ENCODE measurements around the gene EHD4.

The EHD4 gene

DNA sequence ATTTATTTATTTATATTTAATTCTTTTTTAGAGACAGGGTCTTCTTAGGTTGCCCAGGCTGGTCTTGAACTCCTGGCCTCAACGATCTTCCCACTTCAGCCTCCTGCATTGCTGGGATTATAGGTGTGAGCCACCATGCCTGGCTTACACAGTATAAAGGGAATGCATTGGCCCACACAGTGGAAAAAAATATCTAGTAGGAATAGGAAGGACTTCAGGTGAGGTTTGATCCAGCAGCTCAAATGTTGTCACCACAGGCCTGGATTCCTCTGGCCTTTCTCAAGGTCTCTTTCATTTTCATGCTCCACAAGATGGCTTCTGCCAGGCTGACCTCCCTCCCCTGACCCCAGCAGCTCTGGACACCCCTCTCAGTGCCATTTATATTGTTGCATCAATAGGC, 76.4 kb downstream of the EHD4 start:
- DNase-seq (ENCODE audit: low read depth) = no peak

DNA sequence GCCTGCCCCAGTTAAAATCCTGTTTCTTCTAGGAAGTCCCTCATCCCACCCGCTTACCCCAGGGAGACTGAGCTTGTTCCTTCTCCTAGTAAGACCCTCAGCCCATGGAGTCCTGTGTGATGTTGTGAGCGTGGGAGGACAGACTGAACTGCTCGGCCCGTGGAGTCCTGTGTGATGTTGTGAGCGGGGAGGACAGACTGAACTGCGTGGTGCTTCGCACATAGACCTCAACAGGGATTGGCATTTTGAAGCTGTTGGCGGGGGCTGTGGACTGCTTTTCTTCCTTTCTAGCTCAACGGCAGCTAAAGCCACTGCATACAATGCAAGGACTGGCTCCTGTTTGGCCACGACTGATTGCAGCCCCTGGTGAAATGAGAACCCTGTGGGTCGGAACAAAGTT, 76.9 kb downstream of the EHD4 start:
- no peak for DNase-seq (ENCODE audit: low read depth)

DNA sequence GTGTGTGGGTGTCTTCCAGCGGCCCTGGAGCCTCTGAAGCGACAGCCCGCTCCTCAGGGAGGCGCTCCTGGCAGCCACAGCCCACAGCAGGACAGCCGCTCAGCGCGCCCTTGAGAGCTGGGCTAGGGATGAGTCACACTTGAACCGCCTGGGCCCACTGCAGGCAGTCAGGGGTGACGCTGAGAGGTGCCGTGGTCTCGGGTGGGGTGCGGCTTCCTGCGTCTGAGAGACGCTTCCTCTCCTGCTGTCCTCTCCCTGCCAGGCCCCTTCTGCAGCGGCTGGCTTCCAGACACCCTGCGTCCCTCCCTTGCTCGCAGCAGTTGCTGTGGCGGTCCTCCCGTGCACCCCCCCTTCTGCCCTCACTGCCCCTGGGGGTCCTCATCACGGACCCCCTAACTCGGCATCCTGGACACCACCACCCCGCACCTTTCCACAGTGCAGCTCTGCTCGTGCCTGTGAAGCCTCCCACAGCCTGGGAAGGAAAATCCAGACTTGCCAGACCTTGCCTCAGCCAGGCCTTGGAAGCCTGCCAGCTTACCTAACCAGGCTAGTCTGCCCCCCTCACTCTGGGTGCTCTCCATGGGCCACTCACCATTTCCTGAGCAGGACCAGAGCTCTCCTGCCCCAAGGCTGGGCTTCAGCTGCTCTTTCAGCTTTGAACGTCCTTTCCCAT, 77.4 kb downstream of the EHD4 start:
- DNase-seq (ENCODE audit: low read depth) = peak; percentile 89

DNA sequence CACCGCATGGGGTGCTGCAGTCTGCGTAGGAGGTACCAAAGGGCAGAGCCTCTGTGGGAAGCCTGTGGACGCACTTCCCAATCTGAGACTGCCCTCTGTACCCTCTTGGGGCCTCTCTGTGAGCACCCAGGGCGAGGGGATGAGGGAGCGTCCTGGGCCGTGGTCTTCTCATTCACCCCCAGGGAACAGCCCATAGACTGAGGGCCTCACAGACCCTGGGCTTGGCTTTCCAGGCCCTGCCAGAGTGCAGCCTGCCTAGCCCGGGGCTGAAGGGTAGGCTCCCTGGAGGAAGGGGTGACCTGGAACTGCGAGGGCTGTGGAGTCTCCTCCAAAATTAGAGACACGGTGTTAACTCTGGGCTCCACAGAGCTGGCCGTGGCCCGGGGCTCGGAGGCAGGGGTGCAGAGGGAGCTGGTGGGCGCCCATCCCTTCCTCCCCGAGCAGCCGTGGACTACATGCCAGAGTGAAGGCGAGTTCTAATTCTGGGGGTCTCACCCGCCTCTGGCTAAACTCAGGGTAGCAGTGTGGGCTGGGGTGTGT, 78.0 kb downstream of the EHD4 start:
- DNase-seq (ENCODE audit: low read depth) = no peak

DNA sequence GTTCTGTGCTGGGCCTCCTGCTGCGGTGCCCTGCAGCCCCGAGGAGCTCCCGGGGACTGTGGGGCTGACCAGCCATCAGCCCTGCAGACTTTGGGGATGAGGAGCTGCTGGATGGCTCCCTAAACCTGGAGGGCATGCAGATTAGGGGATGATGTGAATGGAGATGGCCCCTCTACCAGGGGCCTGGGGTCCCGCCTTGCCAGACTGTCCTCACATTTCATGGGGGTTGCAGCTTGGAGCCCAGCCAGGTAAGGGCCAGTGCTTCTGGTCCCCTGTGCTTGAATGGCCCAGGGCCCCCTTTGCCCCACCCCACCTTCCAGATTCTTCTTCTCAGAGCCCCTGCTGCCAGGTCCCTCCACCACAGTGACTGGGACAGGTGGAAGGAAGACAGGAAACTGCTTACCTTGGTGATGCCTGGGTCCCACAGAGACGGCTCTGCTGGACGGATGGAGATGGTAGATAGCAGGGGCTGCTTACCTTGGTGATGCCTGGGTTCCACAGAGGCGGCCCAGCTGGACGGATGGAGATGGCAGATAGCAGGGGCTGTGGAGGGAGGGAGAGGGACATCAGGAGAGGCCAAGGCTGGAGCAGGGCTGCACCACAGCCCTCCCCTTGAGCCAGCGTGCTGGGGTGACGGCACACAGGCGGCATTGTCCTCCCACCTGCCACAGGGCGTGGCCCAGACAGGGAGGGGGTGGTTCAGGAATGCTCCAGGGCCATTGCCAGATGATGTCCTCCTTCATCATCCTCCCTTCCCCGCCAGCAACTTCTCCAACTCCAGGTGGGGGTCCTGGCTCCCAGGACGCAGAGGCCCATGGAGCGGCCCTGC, 78.7 kb downstream of the EHD4 start, which contains the start of gene SPTBN5:
Gene SPTBN5 (minus strand): TSS at position 632 of the 829 bp plus-strand sequence. CDS start 556 bp downstream, at position 76.
- DNase-seq (ENCODE audit: low read depth) = no peak

DNA sequence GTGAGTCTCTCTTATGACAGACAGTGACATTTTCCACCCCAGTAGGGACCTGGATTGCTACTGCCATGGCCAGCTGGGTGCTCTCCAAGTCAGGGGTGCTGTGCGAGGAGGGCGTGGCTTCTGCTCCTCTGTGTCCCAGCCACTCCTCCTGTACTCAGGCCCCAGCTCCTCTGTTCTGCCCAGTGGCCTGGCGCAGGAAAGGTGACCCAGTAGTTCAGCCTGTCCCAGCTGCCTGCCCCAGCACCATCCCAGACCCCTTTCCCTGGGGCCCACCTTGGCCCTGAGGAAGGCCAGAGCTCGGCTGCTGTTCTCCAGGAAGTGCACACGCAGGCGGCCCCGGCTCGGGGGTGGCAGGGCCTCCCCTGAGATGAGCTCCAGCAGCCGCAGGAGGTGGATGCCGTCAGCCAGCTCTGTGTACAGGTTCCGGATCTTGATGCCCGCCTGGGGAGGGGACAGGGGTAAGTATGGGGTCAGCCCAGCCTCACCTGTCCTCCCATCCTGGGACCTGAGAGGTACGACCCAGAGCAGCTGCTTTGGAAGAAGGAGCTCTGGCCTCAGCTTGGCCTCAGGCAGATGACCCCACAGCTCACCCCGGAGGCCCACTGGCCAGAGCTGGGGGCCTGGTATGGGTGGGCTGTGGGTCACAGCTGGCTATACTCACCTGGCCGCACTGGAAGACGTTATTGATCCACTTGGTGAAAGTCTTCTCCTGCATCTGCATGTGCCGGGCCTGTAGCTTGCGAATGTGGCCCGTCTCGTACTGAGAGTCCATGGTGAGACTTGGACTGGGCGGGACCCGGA, 79.5 kb downstream of the EHD4 start:
- peak; percentile 18 for DNase-seq (ENCODE audit: low read depth)

DNA sequence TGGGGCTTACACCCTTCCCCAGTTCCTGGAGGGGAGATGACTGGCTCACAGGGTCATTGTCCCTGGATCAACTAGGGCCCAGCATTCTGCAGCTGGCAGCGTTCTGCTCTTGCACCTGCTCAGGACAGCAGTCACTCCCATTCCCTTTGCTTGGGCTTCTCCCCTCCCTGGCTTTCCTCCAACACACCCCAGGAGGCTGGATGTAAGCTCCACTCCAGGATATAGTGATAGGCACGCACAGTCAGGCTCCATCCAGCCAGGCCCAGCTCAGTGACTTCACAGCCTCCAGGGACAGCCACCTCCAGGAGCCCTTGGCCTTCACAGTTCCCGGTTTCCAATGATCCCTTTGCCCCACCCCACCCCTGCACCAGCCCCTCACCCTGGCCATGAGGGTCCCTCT, 80.4 kb downstream of the EHD4 start:
- DNase-seq (ENCODE audit: low read depth) = no peak

DNA sequence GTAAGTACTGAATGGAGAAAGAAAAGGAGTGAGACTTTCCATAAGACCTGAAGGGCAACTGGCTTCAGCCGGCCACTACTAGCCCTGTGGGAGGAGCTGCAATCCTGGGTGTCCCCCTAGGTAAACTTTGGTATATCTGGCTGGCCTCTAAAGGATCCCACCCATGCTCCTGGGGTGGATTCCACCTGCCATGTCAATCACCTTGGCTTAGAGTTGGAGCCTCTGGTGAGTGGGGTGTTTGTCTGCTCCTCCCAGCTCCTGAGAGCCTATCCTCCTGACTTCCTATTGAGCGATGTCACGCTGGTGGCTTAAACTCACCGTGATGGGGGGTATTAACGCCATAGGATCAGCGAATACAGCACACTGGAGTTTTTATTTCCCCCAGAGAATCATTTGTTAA, 81.1 kb downstream of the EHD4 start:
- no peak for DNase-seq (ENCODE audit: low read depth)

DNA sequence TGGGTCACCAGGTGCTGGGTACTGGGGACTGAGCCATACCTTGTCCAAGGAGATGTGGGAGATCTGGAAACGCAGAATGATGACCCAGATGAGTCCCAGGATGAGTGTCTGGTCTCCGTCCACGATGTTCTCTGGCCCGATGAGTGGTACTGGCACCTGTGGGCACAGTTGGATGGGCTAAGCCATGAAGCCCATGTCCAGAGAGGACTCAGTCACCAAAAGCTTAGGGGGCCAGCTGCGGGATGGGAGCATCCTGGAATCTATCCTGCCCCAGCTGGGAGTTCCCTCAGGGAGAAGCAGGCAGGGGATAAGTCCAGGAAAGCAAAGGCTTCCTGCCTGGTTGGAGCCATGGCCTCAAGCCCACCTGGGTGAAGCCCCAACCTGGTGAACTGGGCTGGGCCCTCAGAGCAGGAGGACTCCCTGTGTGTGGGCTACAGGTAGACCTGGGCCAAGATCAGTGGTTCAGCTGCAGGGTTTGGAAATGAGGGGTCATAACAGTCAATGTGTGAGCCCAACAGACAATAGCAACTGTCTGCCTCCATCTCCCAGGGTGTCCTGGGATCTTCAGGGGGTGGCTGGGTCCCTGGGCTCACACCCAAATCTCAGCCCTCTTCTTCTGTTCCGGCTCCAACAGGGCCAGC, 82.2 kb downstream of the EHD4 start:
- no peak for DNase-seq (ENCODE audit: low read depth)

DNA sequence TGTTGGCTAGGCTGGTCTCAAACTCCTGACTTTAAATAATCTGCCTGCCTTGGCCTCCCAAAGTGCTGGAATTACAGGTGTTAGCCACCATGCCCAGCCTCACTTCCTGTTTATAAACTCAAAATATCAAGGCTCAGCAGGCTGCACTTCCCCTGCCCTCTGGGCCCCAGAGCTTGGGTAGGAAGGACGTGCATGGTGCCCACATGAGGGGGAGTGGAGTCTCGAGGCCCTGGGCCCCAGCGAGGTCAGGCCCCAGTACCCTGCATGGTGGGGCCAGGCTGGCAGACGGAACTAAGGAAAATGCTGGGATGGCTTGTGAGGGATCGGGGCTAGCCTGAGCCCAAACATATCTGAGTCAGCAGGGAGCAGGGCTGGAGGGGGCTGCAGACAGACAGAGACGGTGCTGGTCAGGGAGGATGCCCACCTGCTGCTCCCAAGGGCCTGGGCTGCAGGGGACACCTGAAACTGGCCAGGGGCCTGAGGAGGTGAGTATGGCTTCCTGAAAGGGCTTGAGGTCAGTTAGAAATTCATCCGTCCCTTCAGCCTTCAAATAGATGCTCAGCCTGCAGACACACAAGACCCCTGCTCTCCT, 83.6 kb downstream of the EHD4 start:
- no peak for DNase-seq (ENCODE audit: low read depth)

DNA sequence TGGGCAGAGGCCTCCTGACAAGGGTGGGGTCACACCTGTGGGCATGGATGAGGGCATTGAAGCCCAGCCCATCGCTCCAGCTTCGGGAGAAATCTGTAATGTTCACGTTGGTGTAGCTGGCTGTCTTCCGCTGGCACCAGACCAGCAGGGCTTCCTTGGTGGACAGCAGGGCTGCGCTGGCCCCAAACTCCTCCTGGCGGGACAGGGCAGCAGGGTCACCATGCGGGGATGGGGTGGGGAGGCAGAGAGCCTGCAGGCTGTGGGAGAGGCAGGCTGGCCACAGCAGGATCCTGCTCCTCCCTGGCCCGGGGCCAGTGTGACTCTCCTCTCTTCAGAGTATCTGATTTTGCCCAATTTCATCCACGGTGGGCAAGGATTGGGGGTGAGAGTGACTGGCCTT, 84.5 kb downstream of the EHD4 start:
- no peak for DNase-seq (ENCODE audit: low read depth)

DNA sequence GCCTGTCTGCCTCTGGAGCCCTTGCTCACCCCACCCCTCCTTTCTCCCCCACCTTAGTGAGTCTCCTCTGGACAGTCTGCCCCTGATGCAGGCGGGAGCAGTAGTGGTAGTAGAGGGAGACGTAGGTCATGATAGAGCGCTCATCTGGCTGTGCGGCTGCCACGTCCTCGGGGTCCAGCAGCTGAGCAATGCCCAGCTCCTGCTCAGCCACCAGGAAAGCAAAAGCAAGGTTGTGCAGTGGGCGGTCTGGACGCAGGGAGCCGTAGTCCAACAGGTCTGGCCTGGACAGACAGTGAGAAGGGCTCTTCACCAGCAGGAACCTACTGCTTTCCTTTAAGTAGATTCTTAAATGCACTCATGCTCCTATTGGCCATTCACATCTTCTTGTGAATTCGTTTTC, 85.2 kb downstream of the EHD4 start:
- DNase-seq (ENCODE audit: low read depth) = no peak

DNA sequence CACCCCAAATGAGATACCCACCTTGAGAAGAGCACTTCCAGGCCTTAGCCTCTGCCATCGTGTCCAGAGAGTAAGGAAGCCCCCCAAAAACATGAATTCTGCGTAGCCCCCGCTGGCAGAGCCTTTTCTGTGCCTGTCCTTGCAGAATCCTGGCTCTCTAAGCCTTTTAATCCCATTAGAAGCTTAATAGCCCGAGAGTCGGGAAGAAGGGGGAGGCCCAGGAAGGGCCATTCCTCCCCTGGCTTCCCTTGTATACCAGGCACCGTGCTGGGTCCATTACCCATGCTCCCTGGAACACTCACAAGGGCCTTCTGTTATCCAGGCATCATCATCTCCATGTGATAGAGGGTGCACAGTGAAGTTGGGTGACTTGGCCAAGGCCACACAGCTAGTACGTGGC, 85.6 kb downstream of the EHD4 start:
- DNase-seq (ENCODE audit: low read depth) = no peak

DNA sequence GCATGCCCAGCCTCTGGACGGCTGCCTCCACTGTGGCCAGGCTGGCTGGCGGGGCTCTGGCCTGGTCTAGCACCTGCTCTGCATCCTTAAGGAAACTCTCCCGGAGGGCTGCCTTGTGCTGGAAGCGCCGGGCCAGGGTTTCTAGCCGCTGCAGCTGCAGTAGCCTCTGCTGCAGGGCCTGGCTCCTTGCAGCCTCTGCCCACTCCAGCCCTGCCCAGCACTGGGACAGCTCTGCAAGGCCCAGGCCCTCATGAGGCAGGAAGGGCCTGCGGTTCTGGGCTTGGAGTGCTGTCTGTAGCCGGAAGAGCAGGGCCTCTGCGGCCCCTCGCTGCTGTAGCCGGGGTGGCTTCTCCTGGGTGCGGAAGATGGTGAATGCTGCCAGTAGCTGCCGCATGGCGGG, 86.5 kb downstream of the EHD4 start:
- DNase-seq (ENCODE audit: low read depth) = no peak

DNA sequence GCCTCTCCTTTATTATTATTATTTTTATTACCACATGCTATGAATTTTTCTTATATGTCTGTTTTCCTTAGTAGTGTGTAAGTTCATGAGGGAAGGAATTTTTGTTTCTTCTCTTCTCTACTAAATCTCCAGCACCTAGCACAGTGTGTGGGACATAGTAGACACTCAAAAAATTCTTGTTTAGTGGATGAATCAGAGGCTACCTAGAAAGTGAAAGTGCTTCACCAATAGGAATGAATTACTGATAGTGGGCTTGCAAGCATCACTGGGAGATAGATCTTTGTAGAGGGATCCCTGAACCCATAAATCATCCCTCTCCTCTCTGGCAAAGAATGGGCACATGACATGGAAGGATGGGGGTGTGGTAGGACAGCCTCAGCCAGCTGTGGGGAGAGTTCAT, 87.0 kb downstream of the EHD4 start:
- no peak for DNase-seq (ENCODE audit: low read depth)

DNA sequence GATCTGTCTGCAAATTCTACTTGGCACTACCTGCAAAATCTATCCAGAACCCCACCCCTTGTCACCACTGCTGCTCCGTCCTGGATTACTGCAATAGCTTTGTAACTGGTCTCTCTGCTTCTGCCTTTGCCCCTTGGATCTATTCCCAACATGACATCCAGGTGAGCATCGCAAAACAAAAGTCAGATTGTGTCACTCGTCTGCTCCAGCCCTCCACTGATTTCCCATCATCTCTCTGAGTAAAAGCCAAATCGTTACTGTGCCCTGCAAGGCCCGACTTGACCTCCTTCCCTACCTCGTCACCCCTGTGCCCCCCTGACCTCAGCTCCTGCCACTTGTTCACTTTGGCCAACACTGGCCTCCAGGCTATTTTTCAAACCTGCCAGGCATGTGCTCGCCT, 87.9 kb downstream of the EHD4 start:
- no peak for DNase-seq (ENCODE audit: low read depth)

DNA sequence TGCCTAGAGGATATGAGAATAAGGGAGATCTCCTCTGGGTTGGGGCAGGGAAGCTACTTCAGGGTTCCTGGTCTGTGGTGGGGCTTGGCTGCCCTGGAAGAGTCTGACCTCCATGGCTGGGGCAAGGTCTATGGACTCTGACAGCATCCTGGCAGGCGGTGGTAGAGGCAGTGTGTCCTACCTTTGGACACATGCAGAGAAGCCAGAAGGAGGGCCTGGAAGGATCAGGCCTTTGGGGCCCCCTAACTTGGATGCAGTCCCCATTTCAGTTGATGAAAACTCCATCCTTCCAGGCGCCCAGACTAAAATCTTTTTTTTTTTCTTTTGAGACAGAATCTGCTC, 88.9 kb downstream of the EHD4 start:
- no peak for DNase-seq (ENCODE audit: low read depth)

DNA sequence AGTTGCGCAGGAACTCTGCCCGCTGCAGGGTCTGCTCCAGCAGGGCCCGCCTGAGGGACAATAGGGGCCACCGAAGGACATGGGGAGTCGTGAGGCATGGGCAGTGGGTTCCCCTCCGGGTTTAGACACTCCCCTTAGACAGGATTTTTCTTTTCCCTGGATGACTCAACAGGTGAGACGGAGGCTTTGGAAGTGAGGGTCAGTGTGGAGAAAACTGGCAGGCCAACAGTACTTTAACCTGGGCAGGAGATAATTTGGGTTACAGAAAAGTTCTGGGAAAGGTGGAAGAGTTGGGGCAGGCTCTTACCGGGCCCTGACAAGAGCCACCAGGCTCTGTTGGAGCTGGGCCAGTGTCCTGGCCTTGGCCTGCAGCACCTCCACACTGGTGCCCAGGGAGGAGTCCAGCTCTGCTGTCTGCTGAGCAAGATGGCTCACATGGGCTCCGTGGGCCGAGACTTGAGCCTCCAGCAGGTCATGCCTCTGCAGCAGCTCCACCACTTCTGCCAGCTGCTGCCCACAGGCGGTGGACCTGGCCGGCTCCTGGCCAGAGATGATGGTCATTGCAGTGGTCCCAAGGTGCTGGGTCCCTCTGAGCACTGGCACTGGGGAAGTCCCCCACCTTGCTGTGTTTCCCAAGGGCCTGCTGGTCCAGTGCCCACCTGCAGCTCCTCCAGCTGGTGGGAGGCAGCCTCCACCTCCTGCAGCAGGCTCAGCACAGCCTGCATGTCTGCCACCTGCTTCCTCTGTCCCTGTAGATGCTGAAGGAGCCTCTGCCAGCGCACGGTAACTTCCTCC, 89.5 kb downstream of the EHD4 start:
- no peak for DNase-seq (ENCODE audit: low read depth)

DNA sequence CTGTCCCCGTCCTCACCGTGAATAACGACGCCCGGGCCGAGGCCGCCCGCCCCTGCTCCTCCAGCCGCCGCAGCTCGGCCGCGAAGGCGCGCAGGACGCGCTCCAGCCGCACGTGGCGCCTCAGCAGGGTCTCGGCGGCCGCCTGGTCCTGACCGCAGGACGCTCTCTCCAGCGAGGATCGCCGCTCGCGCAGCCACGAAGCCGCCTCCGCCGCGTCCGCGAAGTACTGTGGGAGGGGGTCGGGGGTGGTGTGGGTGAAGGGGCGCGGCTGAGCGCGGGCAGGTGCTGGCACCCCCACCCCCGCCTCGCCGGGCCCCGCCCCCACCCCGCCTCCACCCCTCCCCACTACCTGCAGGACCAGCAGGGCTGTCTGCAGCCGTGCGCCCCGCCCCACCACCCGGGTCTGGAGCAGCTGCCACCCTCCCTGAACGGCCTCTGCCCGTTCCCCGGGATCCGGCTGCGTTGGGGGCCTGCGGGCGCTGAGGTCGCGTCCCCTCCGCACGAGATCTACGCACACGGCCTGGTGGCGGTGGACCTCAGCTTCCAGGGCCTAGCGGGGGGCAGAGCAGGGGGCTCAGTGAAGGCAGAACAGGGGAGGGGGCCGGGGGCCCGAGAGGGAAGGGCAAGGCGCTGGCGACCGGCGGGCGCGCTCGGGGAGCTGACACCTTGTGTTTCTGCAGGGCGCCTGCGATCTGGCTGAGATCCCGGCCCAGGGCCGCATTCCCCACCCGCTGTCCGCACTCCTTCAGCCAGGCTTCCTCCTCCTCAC, 90.3 kb downstream of the EHD4 start:
- DNase-seq (ENCODE audit: low read depth) = no peak

DNA sequence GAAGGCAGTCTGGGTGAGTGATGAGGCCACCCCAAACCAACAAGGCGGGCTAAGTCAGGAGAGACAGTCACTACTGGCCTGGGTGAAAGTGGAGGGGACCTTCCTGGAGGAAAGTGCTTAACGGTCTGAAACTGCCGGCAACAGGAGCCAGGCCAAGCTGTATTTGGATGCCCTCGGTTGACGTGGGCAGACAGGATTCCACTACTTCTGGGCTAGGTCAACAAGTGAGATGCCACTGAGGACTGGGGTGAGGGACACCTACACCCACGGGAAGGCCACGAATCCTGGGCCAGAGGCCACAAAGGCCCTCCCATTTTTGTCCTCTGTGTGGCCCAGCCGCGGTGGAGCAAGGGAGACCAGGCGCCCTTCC, 90.8 kb downstream of the EHD4 start:
- no peak for DNase-seq (ENCODE audit: low read depth)
